Activated CD4-positive, CD25-positive, alpha-beta regulatory T cell treated with anti-CD3 and anti-CD28 coated beads, Interleukin-2, amount 50 U/mL, for 24 hours (primary cell): ENCODE results near the gene TIFAB.
A peak's percentile ranks its signal among the peaks of the same experiment; 100 is the strongest.

Experiments used
- ATAC-seq, 2 donors: fragments of 150-1000 bp; cut with Tn5 transposase; one replicate each; pipeline ENCODE4 v1.10.0; 2021; ENCODE audit warnings: mild to moderate bottlenecking in 1 of 2, moderate library complexity in 1 of 2

The TIFAB gene

GRCh38 chr5:135423146-135423845, 28.9 kb downstream of the TIFAB start:
- ATAC-seq: no peak

GRCh38 chr5:135422419-135422818, 29.7 kb downstream of the TIFAB start:
- no peak for ATAC-seq

GRCh38 chr5:135417083-135417482, 35.1 kb downstream of the TIFAB start:
- ATAC-seq: no peak

- no peak for ATAC-seq
Observed at GRCh38 chr5:135405082-135405481, 47.1 kb downstream of the TIFAB start.

GRCh38 chr5:135402031-135402430, 50.1 kb downstream of the TIFAB start:
- no peak for ATAC-seq

- no peak for ATAC-seq
Observed at GRCh38 chr5:135400866-135401265, 51.3 kb downstream of the TIFAB start.

GRCh38 chr5:135399794-135400542, 52.2 kb downstream of the TIFAB start:
- ATAC-seq: no peak

GRCh38 chr5:135398855-135399793, 53.0 kb downstream of the TIFAB start, which contains the start of gene MACROH2A1:
MACROH2A1 (minus strand) TSS chr5:135399231; CDS start chr5:135389093, 10,138 bp downstream.
- ATAC-seq: peak; percentile 92 to 93

GRCh38 chr5:135398160-135398854, 53.8 kb downstream of the TIFAB start:
- ATAC-seq: peak; percentile 44 to 51
